GM12892 (cell line): ENCODE results near the gene MCIDAS.

Experiments
- POLR2A ChIP-seq: IDR thresholded peaks from 2 replicates; pipeline ENCODE4 v1.6.1; 2011; ENCODE audit warnings: low read depth, low read length, control low read depth
- POLR2AphosphoS5 ChIP-seq: IDR thresholded peaks from 2 replicates; pipeline ENCODE4 v1.6.1; 2011; ENCODE audit warnings: low read depth, low read length, control low read depth

GRCh38 chr5:55226934-55227663 is at the start of gene MCIDAS:
- TF ChIP-seq POLR2AphosphoS5 (no peak), POLR2A (no peak)
